CD8-positive, alpha-beta memory T cell (primary cell): Measurements from ENCODE around the gene ATP1B3. TPM values are rescaled to one million over a fixed set of nuclear protein-coding genes. Genes with fewer than 3 reads are reported as not detected.
A peak's percentile ranks its signal among the peaks of the same experiment; 100 is the strongest.

ENCODE experiments used
- CTCF ChIA-PET: fragments of 350-600 bp; sonication (Branson Sonifier 250); formaldehyde crosslinking; loops from one replicate; lab custom pipeline; 2021; ENCODE audit warnings: antibody characterized with exemption; lab: Charles Lee
- POLR2A ChIA-PET: fragments of 350-600 bp; sonication (Branson Sonifier 250); formaldehyde crosslinking; loops from one replicate; lab custom pipeline; 2021; ENCODE audit warnings: antibody characterized with exemption; lab: Charles Lee
- DNase-seq, 5 donors: peaks; one replicate each; pipeline versions ENCODE4 v3.0.0 to v3.0.0-alpha.2; 2020 to 2022; ENCODE audit warnings: mixed read lengths in 1 of 5
- H3K27ac ChIP-seq: one replicate; pipeline ENCODE4 v1.7.0; 2013; ENCODE audit warnings: low read depth, mild to moderate bottlenecking, low read length, moderate library complexity
- H3K27me3 ChIP-seq: 2 replicates; pipeline ENCODE4 v1.7.0; 2013; ENCODE audit warnings: low read length, mild to moderate bottlenecking; ENCODE audit not compliant: insufficient read depth, poor library complexity, severe bottlenecking
- H3K36me3 ChIP-seq: 2 replicates; pipeline ENCODE4 v1.7.0; 2013; ENCODE audit warnings: mild to moderate bottlenecking, low read length, moderate library complexity; ENCODE audit not compliant: insufficient read depth
- H3K4me1 ChIP-seq: 2 replicates; pipeline ENCODE4 v1.7.0; 2013; ENCODE audit warnings: mild to moderate bottlenecking, low read length, moderate library complexity; ENCODE audit not compliant: insufficient read depth
- H3K4me3 ChIP-seq: 2 replicates; pipeline ENCODE4 v1.7.0; 2013; ENCODE audit warnings: mild to moderate bottlenecking, low read length
- H3K9me3 ChIP-seq: 2 replicates; pipeline ENCODE4 v1.7.0; 2013; ENCODE audit warnings: mild to moderate bottlenecking, low read length
- H3K27ac Mint-ChIP-seq, 8 donors: one replicate each; pipeline ENCODE4 v1.8.0; 2020 to 2021; ENCODE audit warnings: mixed read lengths in 8 of 8, mild to moderate bottlenecking in 6 of 8, inconsistent platforms in 3 of 8, moderate library complexity in 3 of 8
- H3K27me3 Mint-ChIP-seq, 2 donors: one replicate each; pipeline ENCODE4 v1.8.0; 2020 to 2021; ENCODE audit warnings: mixed read lengths in 2 of 2, mild to moderate bottlenecking in 1 of 2, moderate library complexity in 1 of 2
- H3K36me3 Mint-ChIP-seq, 3 donors: one replicate each; pipeline ENCODE4 v1.8.0; 2020 to 2021; ENCODE audit warnings: mixed read lengths in 3 of 3, inconsistent platforms in 1 of 3, mild to moderate bottlenecking in 1 of 3
- H3K4me1 Mint-ChIP-seq, 3 donors: one replicate each; pipeline ENCODE4 v1.8.0; 2020 to 2021; ENCODE audit warnings: mixed read lengths in 3 of 3, inconsistent platforms in 1 of 3, mild to moderate bottlenecking in 1 of 3
- H3K4me3 Mint-ChIP-seq, 7 donors: one replicate each; pipeline ENCODE4 v1.8.0; 2020 to 2021; ENCODE audit warnings: mixed read lengths in 7 of 7, mild to moderate bottlenecking in 6 of 7, moderate library complexity in 4 of 7, inconsistent platforms in 2 of 7
- H3K9me3 Mint-ChIP-seq, 5 donors: one replicate each; pipeline ENCODE4 v1.8.0; 2020 to 2022; ENCODE audit warnings: mixed read lengths in 5 of 5, mild to moderate bottlenecking in 3 of 5, moderate library complexity in 2 of 5, inconsistent platforms in 1 of 5
- polyA plus RNA-seq: library from polyadenylated mRNA; unstranded; fragments of 300-500 nt; fragmentation: Illumina TruSeq; gene quantifications from one replicate; pipeline ENCODE4 v1.2.3, GENCODE V29; 2021
- total RNA-seq, 2 experiments: library from RNA; stranded (reverse); gene quantifications; one replicate each; pipeline ENCODE4 v1.2.3, GENCODE V29; 2021

ATP1B3 gene
- total RNA-seq (100 to 1,000 TPM; 230 to 234 TPM), polyA plus RNA-seq (133 TPM)

DNA sequence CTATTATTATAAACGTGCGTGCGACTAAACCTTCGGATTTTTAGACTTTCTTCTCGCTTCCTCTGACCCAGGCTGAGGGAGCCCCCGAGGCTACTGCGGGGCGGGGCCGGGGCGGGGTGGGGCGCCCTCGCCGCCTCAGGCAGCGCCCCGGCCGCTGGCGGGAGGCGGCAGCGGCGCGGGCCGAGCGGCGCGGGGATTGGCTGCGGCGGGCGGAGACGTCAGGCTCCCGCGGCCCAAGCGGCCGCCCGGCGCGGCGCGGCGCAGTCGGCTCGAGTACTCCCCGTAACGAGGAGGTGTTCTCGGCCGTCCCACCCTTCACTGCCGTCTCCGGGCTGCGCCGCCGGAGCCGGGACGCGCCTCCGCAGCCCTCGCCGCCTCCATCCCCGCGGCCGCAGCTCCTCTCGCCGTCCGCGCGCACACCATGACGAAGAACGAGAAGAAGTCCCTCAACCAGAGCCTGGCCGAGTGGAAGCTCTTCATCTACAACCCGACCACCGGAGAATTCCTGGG, at the start of gene ATP1B3:
ATP1B3 (plus strand) TSS at position 263 of the 510 bp plus-strand sequence; CDS start at position 422, 159 bp downstream.
- H3K9me3 ChIP-seq = no peaks in the 10 kb centered on the region
- Mint-ChIP-seq H3K9me3 (no peaks in the 10 kb centered on the region), H3K36me3 (peaks cover 0 to 13% (median 0%) of the 10 kb centered on the region in 3 donors), H3K4me1 (peaks cover 37 to 51% (median 48%) of the 10 kb centered on the region in 3 donors), H3K27me3 (peaks cover 0 to 2% of the 10 kb centered on the region in 2 donors), H3K4me3 (peak within 1 kb of the TSS; percentile 89 to 99 (median 94)), H3K27ac (peak within 1 kb of the TSS; percentile 93 to 99 (median 96))
- peak; percentile 77 to 88 (median 82) for DNase-seq
- peak within 1 kb of the TSS; percentile 87 for H3K4me3 ChIP-seq
- no peaks in the 10 kb centered on the region for H3K36me3 ChIP-seq
- H3K27ac ChIP-seq = peak within 1 kb of the TSS; percentile 85
- H3K4me1 ChIP-seq = peaks cover 24% of the 10 kb centered on the region
- H3K27me3 ChIP-seq = no peaks in the 10 kb centered on the region
- POLR2A ChIA-PET = interaction anchor here (0.9 to 3.5 kb wide), 7 partner anchors 9 to 565 kb away, joined by 3 to 36 read pairs (median 4); partner anchors contain the start of gene RNF7
- CTCF ChIA-PET = interaction anchor here (1.1 to 3.2 kb wide), 5 partner anchors 79 to 645 kb away, joined by 3 to 17 read pairs (median 4); partner anchors contain the start of genes PXYLP1 and RNF7

DNA sequence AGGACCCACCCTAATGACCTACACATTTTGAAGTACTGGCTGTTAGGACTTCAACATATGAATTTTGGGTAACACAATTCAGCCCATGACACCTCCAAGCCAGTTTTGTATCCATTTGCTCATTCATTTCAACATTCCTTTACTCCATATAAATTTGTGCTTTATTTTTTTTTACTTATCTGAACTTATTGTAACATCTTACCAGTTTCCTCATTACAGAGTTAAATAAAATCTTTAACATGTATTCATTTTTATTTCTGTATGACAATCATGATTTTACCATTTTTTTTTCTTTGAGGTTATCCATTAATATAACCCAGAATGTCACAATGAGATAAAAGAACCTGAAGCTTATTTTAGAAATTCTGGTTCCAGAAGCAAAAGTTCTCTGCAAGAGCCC, 48.0 kb upstream of the ATP1B3 start:
- H3K36me3 ChIP-seq = no peaks in the 10 kb centered on the region
- Mint-ChIP-seq H3K27me3 (peaks cover 0 to 2% of the 10 kb centered on the region in 2 donors), H3K4me1 (no peaks in the 10 kb centered on the region), H3K9me3 (no peaks in the 10 kb centered on the region), H3K27ac (peak overlapping the region in 1 of 8 donors; percentile 15), H3K4me3 (no peak overlapping the region), H3K36me3 (no peaks in the 10 kb centered on the region)
- POLR2A ChIA-PET = no interaction called here
- DNase-seq = no peak
- no peak overlapping the region for H3K27ac ChIP-seq
- H3K27me3 ChIP-seq = no peaks in the 10 kb centered on the region
- no peak overlapping the region for H3K4me3 ChIP-seq
- H3K9me3 ChIP-seq = no peaks in the 10 kb centered on the region
- CTCF ChIA-PET = no interaction called here
- no peaks in the 10 kb centered on the region for H3K4me1 ChIP-seq

DNA sequence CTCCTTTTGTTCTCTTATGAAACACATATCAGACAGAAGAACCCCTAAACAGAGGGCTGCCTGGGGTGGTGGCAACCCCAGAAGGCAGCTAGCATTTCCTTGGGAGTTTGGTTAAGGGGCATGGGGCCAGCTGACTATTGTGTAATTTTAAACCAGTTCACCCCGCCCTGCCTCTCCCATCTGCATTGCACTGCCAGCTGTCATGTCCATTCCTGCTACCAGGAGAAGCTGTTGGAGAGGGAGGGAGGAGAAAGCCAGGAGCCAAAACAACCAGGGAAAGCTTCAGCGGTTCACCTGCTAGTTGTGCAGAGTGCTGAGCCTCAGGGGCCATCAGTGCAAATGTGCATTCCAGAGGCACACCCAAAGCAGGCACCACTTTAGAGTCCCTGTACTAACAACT, 47.6 kb upstream of the ATP1B3 start:
- peaks cover 0 to 2% of the 10 kb centered on the region in 2 donors for H3K27me3 Mint-ChIP-seq
- H3K36me3 Mint-ChIP-seq = no peaks in the 10 kb centered on the region
- Histone ChIP-seq H3K36me3 (no peaks in the 10 kb centered on the region), H3K27me3 (no peaks in the 10 kb centered on the region), H3K4me3 (no peak overlapping the region), H3K27ac (no peak overlapping the region), H3K4me1 (no peaks in the 10 kb centered on the region), H3K9me3 (no peaks in the 10 kb centered on the region)
- no peak overlapping the region for H3K4me3 Mint-ChIP-seq
- CTCF ChIA-PET = interaction anchor here (0.6 kb wide), 1 partner anchor 359 kb away, joined by 3 read pairs; no protein-coding TSS in a partner anchor
- no peaks in the 10 kb centered on the region for H3K4me1 Mint-ChIP-seq
- peak overlapping the region in 1 of 8 donors; percentile 15 for H3K27ac Mint-ChIP-seq
- POLR2A ChIA-PET = no interaction called here
- no peak for DNase-seq
- H3K9me3 Mint-ChIP-seq = no peaks in the 10 kb centered on the region

DNA sequence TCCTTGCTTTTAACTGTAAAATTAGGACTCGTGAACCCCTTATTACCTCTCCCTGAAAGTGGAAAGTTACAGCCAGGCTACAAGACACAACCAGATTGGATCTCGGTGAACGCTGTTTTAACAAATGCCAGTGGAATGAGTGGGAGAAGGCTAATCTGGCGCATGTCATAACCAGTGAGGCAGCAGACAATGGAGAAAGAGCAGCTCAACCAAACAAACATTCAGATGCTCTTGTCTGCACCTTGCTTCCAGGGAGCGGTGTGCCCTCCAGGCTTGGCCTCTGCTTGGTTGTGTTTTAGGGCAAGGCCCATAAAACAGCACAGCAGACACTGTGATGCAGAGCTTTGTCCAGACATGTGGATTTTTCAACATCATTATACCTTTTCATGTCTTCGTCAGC, 45.9 kb upstream of the ATP1B3 start:
- H3K9me3 ChIP-seq = no peaks in the 10 kb centered on the region
- CTCF ChIA-PET = no interaction called here
- no peaks in the 10 kb centered on the region for H3K36me3 Mint-ChIP-seq

DNA sequence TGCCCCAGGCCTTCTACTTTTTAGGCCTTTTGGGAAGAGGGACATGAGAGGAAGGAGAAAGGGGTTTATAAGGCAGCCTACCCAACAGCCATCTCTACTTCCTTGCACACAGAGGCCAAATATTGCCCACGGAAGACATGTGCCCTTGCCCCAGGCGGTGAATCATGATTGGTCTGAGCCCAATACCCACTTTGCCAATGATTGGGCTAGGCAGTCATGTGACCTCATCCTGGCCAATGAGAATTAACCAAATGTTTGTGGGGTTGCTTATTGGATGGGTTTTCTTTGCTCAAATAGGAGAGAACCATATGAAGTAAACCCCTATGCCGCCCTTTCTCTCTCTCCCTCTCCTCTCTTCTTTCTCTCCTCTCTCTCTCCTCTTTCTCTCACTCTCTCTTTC, 42.2 kb upstream of the ATP1B3 start:
- H3K27ac ChIP-seq = no peak overlapping the region
- no peaks in the 10 kb centered on the region for H3K27me3 ChIP-seq
- H3K9me3 ChIP-seq = no peaks in the 10 kb centered on the region
- no peak overlapping the region for H3K4me3 ChIP-seq
- Mint-ChIP-seq H3K27me3 (peaks cover 0 to 2% of the 10 kb centered on the region in 2 donors), H3K9me3 (no peaks in the 10 kb centered on the region), H3K27ac (peak overlapping the region in 1 of 8 donors; percentile 46), H3K4me3 (no peak overlapping the region), H3K4me1 (no peaks in the 10 kb centered on the region), H3K36me3 (no peaks in the 10 kb centered on the region)
- DNase-seq = no peak
- H3K4me1 ChIP-seq = no peaks in the 10 kb centered on the region
- POLR2A ChIA-PET = no interaction called here
- no peaks in the 10 kb centered on the region for H3K36me3 ChIP-seq
- CTCF ChIA-PET = interaction anchor here (0.7 kb wide), 1 partner anchor 35 kb away, joined by 3 read pairs; no protein-coding TSS in a partner anchor

More for the DNA sequence above, 45.9 kb upstream of the ATP1B3 start:
- no peaks in the 10 kb centered on the region for H3K4me1 ChIP-seq
- no peak overlapping the region for H3K4me3 Mint-ChIP-seq
- POLR2A ChIA-PET = no interaction called here
- H3K27ac Mint-ChIP-seq = peak overlapping the region in 1 of 8 donors; percentile 76
- no peak for DNase-seq
- no peaks in the 10 kb centered on the region for H3K9me3 Mint-ChIP-seq
- H3K36me3 ChIP-seq = no peaks in the 10 kb centered on the region
- peaks cover 0 to 2% of the 10 kb centered on the region in 2 donors for H3K27me3 Mint-ChIP-seq
- H3K4me3 ChIP-seq = no peak overlapping the region
- H3K27ac ChIP-seq = no peak overlapping the region
- H3K4me1 Mint-ChIP-seq = no peaks in the 10 kb centered on the region
- H3K27me3 ChIP-seq = no peaks in the 10 kb centered on the region

DNA sequence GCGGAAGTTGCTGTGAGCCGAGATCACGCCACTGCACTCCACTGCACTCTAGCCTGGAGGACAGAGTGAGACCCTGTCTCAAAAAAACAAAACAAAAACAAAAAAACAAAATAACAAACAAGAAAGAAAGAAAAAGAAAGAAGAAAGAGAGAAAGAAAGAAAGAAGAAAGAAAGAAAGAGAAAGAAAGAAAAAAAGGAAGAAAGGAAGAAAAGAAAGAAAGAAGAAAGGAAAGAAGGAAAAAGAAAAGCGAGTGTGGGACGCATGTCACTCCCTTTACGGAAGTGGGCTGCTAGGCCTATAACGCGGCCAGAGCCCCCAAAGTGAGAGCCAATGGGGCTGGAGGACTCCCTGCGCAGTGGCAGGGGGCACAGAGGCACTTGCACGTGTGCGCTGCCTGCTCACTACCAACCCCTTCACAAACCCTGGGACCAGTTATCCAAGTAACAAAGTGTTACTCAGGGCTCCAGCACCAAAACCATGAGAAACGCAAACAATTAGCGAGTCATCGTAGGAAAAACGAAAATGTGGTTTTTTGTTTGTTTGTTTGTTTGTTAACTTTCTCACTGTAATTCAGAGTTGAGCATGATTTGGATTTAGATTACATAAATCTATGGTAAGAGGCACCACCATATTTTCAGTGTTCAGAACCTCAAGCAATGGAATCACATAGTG, 40.8 kb upstream of the ATP1B3 start:
- no peak overlapping the region for H3K27ac Mint-ChIP-seq
- no peak for DNase-seq
- no peaks in the 10 kb centered on the region for H3K36me3 Mint-ChIP-seq
- Histone ChIP-seq H3K27ac (no peak overlapping the region), H3K36me3 (no peaks in the 10 kb centered on the region), H3K9me3 (no peaks in the 10 kb centered on the region), H3K4me3 (no peak overlapping the region), H3K27me3 (no peaks in the 10 kb centered on the region), H3K4me1 (no peaks in the 10 kb centered on the region)
- H3K9me3 Mint-ChIP-seq = no peaks in the 10 kb centered on the region
- no peaks in the 10 kb centered on the region for H3K4me1 Mint-ChIP-seq
- POLR2A ChIA-PET = no interaction called here
- H3K4me3 Mint-ChIP-seq = no peak overlapping the region
- H3K27me3 Mint-ChIP-seq = peaks cover 0 to 2% of the 10 kb centered on the region in 2 donors
- CTCF ChIA-PET = no interaction called here

DNA sequence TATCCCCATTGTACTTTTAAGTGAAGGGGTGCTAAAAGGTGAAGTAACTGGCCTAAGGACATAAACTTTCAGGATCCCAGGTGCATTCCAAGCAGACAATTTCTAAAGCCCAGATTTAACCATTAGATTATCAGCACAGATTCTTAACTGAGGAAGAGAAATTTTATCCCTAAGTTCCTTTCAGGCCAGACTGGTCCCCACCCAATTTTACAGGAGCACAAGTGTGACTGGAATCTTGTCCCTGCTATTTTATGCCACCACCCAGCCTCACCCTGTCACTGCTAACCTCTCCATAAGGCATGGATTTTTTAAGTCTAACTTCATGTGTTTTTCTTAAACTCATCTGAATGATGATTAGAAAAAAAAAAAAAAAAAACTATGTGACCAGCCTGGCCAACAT, 37.1 kb upstream of the ATP1B3 start:
- DNase-seq = no peak
- Mint-ChIP-seq H3K27ac (no peak overlapping the region), H3K4me3 (no peak overlapping the region), H3K27me3 (no peaks in the 10 kb centered on the region), H3K9me3 (no peaks in the 10 kb centered on the region), H3K36me3 (no peaks in the 10 kb centered on the region), H3K4me1 (peaks cover 0 to 7% (median 0%) of the 10 kb centered on the region in 3 donors)
- H3K27ac ChIP-seq = no peak overlapping the region
- CTCF ChIA-PET = no interaction called here
- no peaks in the 10 kb centered on the region for H3K4me1 ChIP-seq
- no peaks in the 10 kb centered on the region for H3K9me3 ChIP-seq
- no peak overlapping the region for H3K4me3 ChIP-seq
- H3K27me3 ChIP-seq = no peaks in the 10 kb centered on the region
- POLR2A ChIA-PET = no interaction called here
- H3K36me3 ChIP-seq = no peaks in the 10 kb centered on the region
